K562 (cell line): Measurements from ENCODE around the gene AMIGO1. TPM values are rescaled to one million over a fixed set of nuclear protein-coding genes. Genes with fewer than 3 reads are reported as not detected.

Source experiments
- ATAC-seq: fragments of 200-7000 bp; cut with Tn5 transposase; 3 replicates; pipeline ENCODE4 v1.9.1; 2020; ENCODE audit warnings: moderate library complexity
- BruUV-seq: library from RNA; stranded (reverse); fragments of 400-500 nt; replicated peaks from 2 replicates; lab custom pipeline; 2021; lab: Mats Ljungman, UMichigan
- CTCF ChIA-PET: fragments of 300-600 bp; formaldehyde crosslinking; extraction: SDS; loops from one replicate; lab custom pipeline; 2021; ENCODE audit warnings: low intra/inter-chr PET ratio; lab: Yijun Ruan, JAX
- POLR2A ChIA-PET: fragments of 300-600, 350-650 bp; sonication (Branson Sonifier 250); formaldehyde crosslinking; extraction: SDS; loops from one replicate; lab custom pipeline; 2021; ENCODE audit warnings: antibody characterized with exemption, inconsistent platforms; lab: Yijun Ruan, JAX
- DNase-seq, 4 experiments: peaks; one replicate each; pipeline versions ENCODE4 v3.0.0 to v3.0.0-alpha.2; 2011 to 2018; ENCODE audit warnings: low spot score in 3 of 4, mixed read lengths in 3 of 4; ENCODE audit errors: extremely low read depth in 1 of 4
- FAIRE-seq: peaks from 2 replicates; lab custom pipeline; 2011; peaks lifted over from hg19 to GRCh38; lab: Jason Lieb, UNC
- H2AFZ ChIP-seq: 2 replicates; pipeline ENCODE4 v1.6.0; 2011; ENCODE audit warnings: low read depth, low read length, control low read depth, inconsistent platforms
- H3K27ac ChIP-seq: fragments of 200-600 bp; 3 replicates; pipeline ENCODE4 v1.8.0; 2011; ENCODE audit warnings: low read depth, mild to moderate bottlenecking, control low read depth, inconsistent platforms, low read length, moderate library complexity, mixed read lengths; ENCODE audit errors: extremely low read depth
- H3K27me3 ChIP-seq, 2 experiments: fragments of 300-600 bp in 1 of 2; 2 replicates in 1 of 2; 3 replicates in 1 of 2; pipeline versions ENCODE4 v1.6.0 to v1.8.0; 2011; ENCODE audit warnings: inconsistent platforms in 2 of 2, low read length in 2 of 2, mild to moderate bottlenecking in 1 of 2, mixed read lengths in 1 of 2, moderate library complexity in 1 of 2; ENCODE audit not compliant: control insufficient read depth in 2 of 2, insufficient read depth in 2 of 2
- H3K36me3 ChIP-seq: fragments of 300-600 bp; 3 replicates; pipeline ENCODE4 v1.8.0; 2011; ENCODE audit warnings: mild to moderate bottlenecking, low read length, inconsistent platforms; ENCODE audit not compliant: control insufficient read depth, insufficient read depth
- H3K4me1 ChIP-seq, 2 experiments: fragments of 200-600 bp in 1 of 2; replicated peaks in 1 of 2; 2 replicates in 1 of 2; 3 replicates in 1 of 2; pipeline versions ENCODE4 v1.5.1 to v1.8.0; 2011; ENCODE audit warnings: inconsistent platforms in 2 of 2, low read length in 2 of 2, mild to moderate bottlenecking in 1 of 2, mixed read lengths in 1 of 2, moderate library complexity in 1 of 2; ENCODE audit not compliant: control insufficient read depth in 2 of 2, insufficient read depth in 2 of 2
- H3K4me2 ChIP-seq: 2 replicates; pipeline ENCODE4 v1.6.1; 2011; ENCODE audit warnings: low read length, control low read depth, inconsistent platforms, mixed read lengths; ENCODE audit not compliant: insufficient read depth
- H3K4me3 ChIP-seq: fragments of 200-600 bp; sonication (generic), shearing (Covaris generic); 2 replicates; pipeline ENCODE4 v1.5.1; 2016; ENCODE audit warnings: control low read depth, inconsistent platforms
- H3K79me2 ChIP-seq: fragments of 200-600 bp; 3 replicates; pipeline ENCODE4 v1.8.0; 2011; ENCODE audit warnings: low read length, inconsistent platforms; ENCODE audit not compliant: control insufficient read depth, insufficient read depth
- H3K9ac ChIP-seq, 2 experiments: 2 replicates each; pipeline versions ENCODE4 v1.6.0 to v1.6.1; 2011; ENCODE audit warnings: low read depth in 2 of 2, low read length in 2 of 2, control low read depth in 1 of 2, inconsistent platforms in 1 of 2, mild to moderate bottlenecking in 1 of 2, mixed read lengths in 1 of 2; ENCODE audit not compliant: insufficient read depth in 1 of 2
- H3K9me1 ChIP-seq: one replicate; pipeline ENCODE4 v1.6.0; 2011; ENCODE audit warnings: inconsistent platforms, mild to moderate bottlenecking, low read length, moderate library complexity; ENCODE audit not compliant: control insufficient read depth, insufficient read depth
- H3K9me3 ChIP-seq: replicated peaks from 2 replicates; pipeline ENCODE4 v1.5.1; 2011; ENCODE audit warnings: low read depth, low read length, inconsistent platforms; ENCODE audit not compliant: control insufficient read depth, insufficient read depth
- H4K20me1 ChIP-seq: replicated peaks from 2 replicates; pipeline ENCODE4 v1.6.1; 2011; ENCODE audit warnings: low read length, inconsistent platforms, mixed read lengths; ENCODE audit not compliant: control insufficient read depth, insufficient read depth
- ELF1 ChIP-seq: fragments of 200-800 bp; sonication (Bioruptor generic); IDR thresholded peaks from 2 replicates; pipeline ENCODE4 v1.6.1; 2016; ENCODE audit warnings: missing genetic modification characterization, missing compliant biosample characterization
- JUND ChIP-seq, 2 experiments: IDR thresholded peaks; 2 replicates in 1 of 2; 3 replicates in 1 of 2; pipeline ENCODE4 v1.6.1; 2011; ENCODE audit warnings: borderline replicate concordance in 2 of 2, low read depth in 2 of 2, low read length in 2 of 2, improper control_type of control experiment in 1 of 2, missing biosample characterization in 1 of 2, missing genetic modification characterization in 1 of 2, missing genetic modification reagents in 1 of 2
- RAD51 ChIP-seq: fragments of 450-650 bp; IDR thresholded peaks from 2 replicates; pipeline ENCODE4 v1.7.1; 2016; ENCODE audit warnings: low read depth, mild to moderate bottlenecking, borderline replicate concordance
- RREB1 ChIP-seq: fragments of 250-450 bp; sonication (Bioruptor Pico); IDR thresholded peaks from 2 replicates; pipeline ENCODE4 v1.4.0; 2020
- SREBF2 ChIP-seq: sonication (generic); formaldehyde crosslinking; IDR thresholded peaks from 2 replicates; pipeline ENCODE4 v1.4.0; 2020; ENCODE audit warnings: mild to moderate bottlenecking, missing genetic modification reagents
- STAG1 ChIP-seq: sonication (generic); formaldehyde crosslinking; IDR thresholded peaks from 2 replicates; pipeline ENCODE4 v1.5.0; 2020; ENCODE audit warnings: missing genetic modification reagents, borderline replicate concordance
- ZKSCAN8 ChIP-seq: fragments of 200-800 bp; sonication (Bioruptor generic); IDR thresholded peaks from 2 replicates; pipeline ENCODE4 v1.6.1; 2016; ENCODE audit warnings: missing genetic modification characterization, missing compliant biosample characterization
- ZNF699 ChIP-seq: fragments of 250-450 bp; sonication (Bioruptor Pico); IDR thresholded peaks from 2 replicates; pipeline ENCODE4 v1.8.0; 2021; ENCODE audit warnings: mild to moderate bottlenecking, moderate library complexity; ENCODE audit not compliant: insufficient replicate concordance
- ZSCAN32 ChIP-seq: fragments of 450-650 bp; formaldehyde crosslinking; IDR thresholded peaks from 2 replicates; pipeline ENCODE4 v1.4.0; 2020; ENCODE audit warnings: mild to moderate bottlenecking, moderate library complexity
- WGBS: fragments of 100-300 bp; shearing (Covaris generic); methylation state at CpG from one replicate; pipeline ENCODE4 v1.1.6; 2016; ENCODE audit warnings: low coverage, mixed read lengths; ENCODE audit not compliant: insufficient coverage; ENCODE audit errors: missing lambda C conversion rate; 5-methylcytosine and 5-hydroxymethylcytosine counted together
- in situ Hi-C: fragments of 300-500 bp; cut with MboI; formaldehyde crosslinking; loops from 4 replicates; pipeline ENCODE4 v1.15.0; 2018; ENCODE audit warnings: inconsistent platforms, mixed read lengths
- intact Hi-C: fragments of 100-400 bp; cut with micrococcal nuclease; formaldehyde crosslinking; loops from 2 replicates; pipeline ENCODE4 v1.14.2; 2022
- polyA plus RNA-seq, 8 experiments: library from polyadenylated mRNA; depleted of rRNA in 4 of 8; stranded (reverse) in 5 of 8; unstranded in 3 of 8; fragments of >200 nt; fragmentation: Nextera tagmentation in 2 of 8; fragmentation: Illumina TruSeq in 1 of 8; extraction: Ambion mirVana in 2 of 8; extraction: Trizol in 1 of 8; gene quantifications; 2 replicates each; pipeline versions ENCODE4 v1.2.1 to v1.2.3, GENCODE V29; 2011 to 2014; ENCODE audit warnings: inconsistent platforms in 1 of 8, missing spikeins in 1 of 8
- total RNA-seq, 7 experiments: library from RNA; depleted of rRNA in 6 of 7; stranded (reverse); fragments of >200 nt in 6 of 7; fragmentation: Illumina TruSeq in 2 of 7; extraction: Trizol in 2 of 7; gene quantifications; 2 replicates each; pipeline versions ENCODE4 v1.2.1 to v1.2.3, GENCODE V29; 2011 to 2021; ENCODE audit warnings: low replicate concordance in 1 of 7

Gene AMIGO1
- total and polyA plus RNA-seq, 9 of the 15 experiments (the other 6 are each of a cell fraction or from before 2014, with no cell fraction given) = 0.24 to 1.0 (median 0.54) TPM

GRCh38 chr1:109497449-109498160 lies 11.9 kb downstream of the AMIGO1 start:
- no TSS peak for BruUV-seq
- no peak for DNase-seq
- Histone ChIP-seq H3K27ac (no peak overlapping the region), H3K27me3 (no peaks in the 10 kb centered on the region), H3K79me2 (peaks cover 5% of the 10 kb centered on the region; the same call in 1 of the 3 replicates)
- ATAC-seq = no peak
- intact Hi-C loops = no loop called here
- WGBS = 45% methylated on average over 8 of the region's 9 CpGs
- FAIRE-seq = no peak
- POLR2A ChIA-PET = interaction anchor here (0.6 to 1.9 kb wide), 10 partner anchors 8 to 407 kb away, joined by 3 to 6 read pairs (median 3); partner anchors contain the start of genes CELSR2 and TMEM167B
- TF ChIP-seq STAG1 (CRISPR knock-in tag) (no peak), ELF1 (tag) (no peak), RAD51 (no peak), JUND (IDR thresholded peaks at IDR 0.05; ENCODE audit: borderline replicate concordance, low read depth, low read length) (no peak), JUND (tag; IDR thresholded peaks at IDR 0.05; ENCODE audit: borderline replicate concordance, low read depth, low read length) (no peak), SREBF2 (CRISPR knock-in tag) (no peak), ZKSCAN8 (CRISPR knock-in tag) (no peak), RREB1 (no peak), ZNF699 (CRISPR knock-in tag) (no peak), ZSCAN32 (no peak)
- TF ChIP-seq, all 486 proteins: peak for 0
- Histone ChIP-seq H3K9ac (peak overlapping the region in 1 of 2 experiments; percentile 61; a peak in 1 of 4 replicates), H3K9me3 (no peaks in the 10 kb centered on the region), H4K20me1 (no peaks in the 10 kb centered on the region; the same call in 1 of the 2 replicates), H3K4me2 (no peak overlapping the region), H3K36me3 (peaks cover 26% of the 10 kb centered on the region; the same call in 2 of the 3 replicates), H3K9me1 (no peaks in the 10 kb centered on the region), H2AFZ (no peak overlapping the region), H3K4me1 (peaks cover 27 to 30% of the 10 kb centered on the region in 2 experiments), H3K4me3 (no peak overlapping the region)
- CTCF ChIA-PET = interaction anchor here (0.7 to 6.4 kb wide), 2 partner anchors 12 to 34 kb away, joined by 3 to 84 read pairs; no protein-coding TSS in a partner anchor
- in situ Hi-C loops = loop anchor here (5.0 kb wide), 1 partner anchor 35 kb away; no protein-coding TSS in a partner anchor
